Motor neuron (in vitro differentiated cells): ENCODE data around the gene SFXN3. TPM values are rescaled to one million over a fixed set of nuclear protein-coding genes. Genes with fewer than 3 reads are reported as not detected.
"Not testable (repeated sequence)": the region's sequence is repeated elsewhere in the genome, so short reads cannot be mapped to it uniquely, and the experiment has no call there.

Source experiments
- ATAC-seq, 8 experiments: fragments of 200-7000 bp; cut with Tn5 transposase; replicated peaks in 6 of 8; 2 replicates each; pipeline ENCODE4 v1.8.0; 2021; ENCODE audit warnings: mild to moderate bottlenecking in 8 of 8, moderate library complexity in 8 of 8
- H3K27ac ChIP-seq, 2 donors: fragments of 250-450 bp; sonication (Bioruptor Pico); 2 replicates each; pipeline ENCODE4 v1.9.0; 2021; ENCODE audit warnings: antibody characterized with exemption in 2 of 2, mild to moderate bottlenecking in 2 of 2, moderate library complexity in 1 of 2
- H3K4me1 ChIP-seq, 2 donors: fragments of 250-450 bp; sonication (Bioruptor Pico); replicated peaks in 1 of 2; 2 replicates each; pipeline ENCODE4 v1.6.1; 2021; ENCODE audit warnings: antibody characterized with exemption in 2 of 2, mild to moderate bottlenecking in 2 of 2, moderate library complexity in 1 of 2
- H3K4me3 ChIP-seq, 5 donors: fragments of 250-450 bp; sonication (Bioruptor Pico); 2 replicates each; pipeline ENCODE4 v1.9.0; 2021; ENCODE audit warnings: antibody characterized with exemption in 5 of 5, mild to moderate bottlenecking in 5 of 5, moderate library complexity in 4 of 5
- WGBS, 10 experiments: fragments of 450-650 bp; shearing (Covaris generic); methylation state at CpG; one replicate each; pipeline ENCODE4 v1.0.0; 2022; 5-methylcytosine and 5-hydroxymethylcytosine counted together
- in situ Hi-C, 9 experiments: fragments of 400-800 bp; cut with MboI; loops; one replicate each; pipeline ENCODE4 v1.15.0; 2021; ENCODE audit warnings: low sequenced_read_pairs in 9 of 9, low pct_unique_long_range_greater_than_20kb in 2 of 9; ENCODE audit not compliant: unreplicated experiment in 9 of 9
- total RNA-seq, 8 experiments: library from RNA; unstranded; fragments of 300-600 nt; gene quantifications; 2 replicates each; pipeline versions ENCODE4 v1.2.3 to v1.2.4, GENCODE V29; 2022

Gene SFXN3
- total RNA-seq, 8 experiments from 2014 or later = 12.9 to 54.6 (median 26.1) TPM

DNA sequence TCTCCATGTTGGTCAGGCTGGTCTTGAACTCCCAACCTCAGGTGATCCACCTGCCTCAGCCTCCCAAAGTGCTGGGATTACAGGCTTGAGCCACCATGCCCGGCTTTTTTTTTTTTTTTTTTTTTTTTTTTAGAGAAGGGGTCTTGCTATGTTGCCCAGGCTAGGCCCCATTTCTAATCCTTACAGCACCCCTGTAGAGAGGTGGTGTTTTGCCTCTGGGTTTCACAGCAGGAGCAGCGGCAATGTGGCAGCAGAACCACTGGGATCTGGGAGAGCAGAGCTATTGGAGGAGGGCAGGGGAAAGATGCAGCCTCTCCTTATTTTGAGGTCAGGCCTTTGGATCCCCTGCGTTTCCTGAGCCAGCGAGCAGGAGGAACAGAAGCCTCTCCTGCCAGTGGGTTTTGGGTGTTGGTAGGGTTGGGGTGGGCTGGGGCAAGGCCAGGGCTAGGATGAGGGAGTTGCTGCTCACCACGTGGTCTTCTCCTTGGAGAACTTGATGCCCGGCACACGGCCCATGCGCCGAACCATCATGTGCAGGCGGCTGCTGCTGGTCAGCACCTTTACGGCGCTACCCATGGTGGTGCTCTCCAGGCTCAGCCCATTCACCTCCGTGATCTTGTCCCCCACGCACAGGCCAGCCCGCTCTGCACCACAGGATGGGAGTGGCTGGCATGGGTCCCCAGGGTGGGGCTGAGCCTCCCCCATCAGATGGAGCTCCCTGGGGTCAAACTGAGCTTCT, 7.9 kb upstream of the SFXN3 start:
- H3K4me3 ChIP-seq = no peak overlapping the region
- 80 to 100% (median 87%) methylated on average over 1 to 4 of the region's 15 CpGs; no CpG with 5 or more reads in 5 of the 10 experiments for WGBS, 10 experiments
- ATAC-seq = no peak
- no peak overlapping the region for H3K27ac ChIP-seq
- in situ Hi-C loops = no loop called here
- H3K4me1 ChIP-seq = peaks cover 5 to 8% of the 10 kb centered on the region in 2 donors

- no peak for ATAC-seq
- 65 to 96% (median 83%) methylated on average over 1 to 9 of the region's 10 CpGs; no CpG with 5 or more reads in 1 of the 10 experiments for WGBS, 10 experiments
- in situ Hi-C loops = no loop called here
- Histone ChIP-seq H3K27ac (no peak overlapping the region), H3K4me3 (no peak overlapping the region), H3K4me1 (peaks cover 15 to 18% of the 10 kb centered on the region in 2 donors)
Measured at GRCh38 chr10:101027106-101027720, 3.8 kb upstream of the SFXN3 start.

DNA sequence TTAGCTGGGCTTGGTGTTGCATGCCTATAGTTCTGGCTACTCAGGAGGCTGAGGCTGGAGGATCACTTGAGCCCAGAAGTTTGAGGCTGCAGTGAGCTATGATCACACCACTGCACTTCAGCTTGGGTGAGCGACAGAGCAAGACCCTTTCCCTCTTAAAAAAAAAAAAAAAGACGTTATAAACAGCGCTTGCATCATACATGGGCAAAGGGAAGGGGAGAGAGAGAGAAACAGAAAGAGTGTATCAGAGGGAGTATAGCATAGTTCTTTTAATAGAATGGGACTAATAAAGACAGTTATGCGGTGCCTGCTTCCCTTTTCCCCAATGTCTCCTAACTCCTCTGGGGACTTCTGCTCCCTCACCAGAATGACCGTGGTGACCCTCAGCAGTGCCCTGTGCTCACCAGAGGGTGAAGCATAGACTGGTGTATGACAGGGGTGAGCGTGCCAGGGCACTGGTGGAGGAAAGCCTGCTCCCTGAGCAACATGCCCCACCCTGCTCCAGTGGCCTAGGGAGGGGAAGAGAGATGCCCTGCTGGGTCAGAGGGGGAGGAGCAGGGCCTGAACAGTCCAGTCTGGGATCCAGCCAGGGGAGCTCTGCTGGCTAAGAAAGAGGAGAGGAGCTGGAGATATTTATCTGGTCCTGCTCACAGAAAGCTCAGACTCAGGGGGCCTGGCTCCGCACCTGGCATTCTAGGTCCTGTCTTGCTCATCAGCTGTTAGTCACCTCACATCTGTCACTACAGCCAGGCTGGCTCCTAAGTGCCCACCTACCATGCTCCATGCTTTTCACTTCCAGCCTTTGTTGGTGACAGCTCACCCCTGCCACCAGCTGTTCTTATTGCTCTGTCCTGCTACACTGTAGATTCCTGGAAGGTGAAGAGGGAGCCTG, 2.3 kb upstream of the SFXN3 start:
- no peak overlapping the region for H3K4me3 ChIP-seq
- peaks cover 18 to 22% of the 10 kb centered on the region in 2 donors for H3K4me1 ChIP-seq
- H3K27ac ChIP-seq = no peak overlapping the region
- no peak for ATAC-seq
- 41 to 90% (median 70%) methylated on average over 2 to 6 of the region's 7 CpGs; no CpG with 5 or more reads in 2 of the 10 experiments for WGBS, 10 experiments
- in situ Hi-C loops = no loop called here

- Histone ChIP-seq H3K4me1 (peaks cover 18 to 22% of the 10 kb centered on the region in 2 donors), H3K4me3 (peak overlapping the region in 2 of 5 donors; percentile 53 to 75), H3K27ac (no peak overlapping the region)
- in situ Hi-C loops = no loop called here
- ATAC-seq = no peak
- 35 to 90% (median 70%) methylated on average over 2 to 8 of the region's 27 CpGs; no CpG with 5 or more reads in 7 of the 10 experiments for WGBS, 10 experiments
Measured at GRCh38 chr10:101029520-101030295, 1.3 kb upstream of the SFXN3 start.

GRCh38 chr10:101030496-101031127, 422 bp upstream of the SFXN3 start:
- Histone ChIP-seq H3K27ac (no peak overlapping the region), H3K4me3 (peak overlapping the region; percentile 51 to 75 (median 59)), H3K4me1 (peaks cover 18 to 22% of the 10 kb centered on the region in 2 donors)
- in situ Hi-C loops = no loop called here
- 5 to 90% methylated on average over 2 to 4 of the region's 25 CpGs; no CpG with 5 or more reads in 8 of the 10 experiments for WGBS, 10 experiments
- ATAC-seq = peak in 5 of 8 experiments; percentile 1 to 5 (median 3)

GRCh38 chr10:101031796-101032636, 982 bp downstream of the SFXN3 start:
- H3K4me3 ChIP-seq = peak overlapping the region; percentile 51 to 75 (median 59)
- H3K27ac ChIP-seq = peak overlapping the region; percentile 3 to 87
- in situ Hi-C loops = no loop called here
- ATAC-seq = peak; percentile 53 to 63 (median 56)
- 0 to 3% methylated on average over 6 to 9 of the region's 47 CpGs; no CpG with 5 or more reads in 8 of the 10 experiments for WGBS, 10 experiments
- H3K4me1 ChIP-seq = peaks cover 18 to 22% of the 10 kb centered on the region in 2 donors

DNA sequence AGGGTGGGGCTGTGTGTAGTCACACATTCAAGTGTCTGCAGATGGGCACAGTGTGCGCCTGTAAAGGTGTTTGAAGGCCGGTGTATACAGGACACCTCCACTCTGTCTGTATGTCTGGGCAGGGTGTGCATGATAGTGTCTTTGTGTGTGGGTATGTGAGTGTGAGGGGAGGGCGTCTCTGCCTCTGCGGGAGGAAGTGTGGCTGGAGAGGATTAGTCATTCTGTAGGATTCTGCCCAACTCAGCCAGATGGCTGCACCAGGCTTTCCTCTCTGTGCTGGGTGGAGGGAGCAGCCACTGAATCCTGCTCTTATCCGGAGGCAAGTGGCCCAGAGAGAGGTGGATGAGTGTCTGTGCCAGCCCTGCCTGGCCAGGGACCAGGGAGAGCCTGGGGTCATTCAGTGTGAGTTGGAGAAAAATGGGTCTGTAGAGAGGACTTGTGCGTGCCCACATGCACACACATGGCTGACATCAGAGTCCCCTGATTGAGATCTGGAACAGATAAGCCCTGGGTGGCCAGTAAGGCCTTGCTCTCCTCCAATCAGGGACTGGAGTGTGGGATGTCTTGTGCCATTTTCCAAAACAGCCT, 1.7 kb downstream of the SFXN3 start:
- in situ Hi-C loops = no loop called here

GRCh38 chr10:101033276-101033675, 2.2 kb downstream of the SFXN3 start:
- Histone ChIP-seq H3K4me3 (peak overlapping the region in 4 of 5 donors; percentile 53 to 75 (median 63)), H3K27ac (no peak overlapping the region), H3K4me1 (peaks cover 18 to 22% of the 10 kb centered on the region in 2 donors)
- ATAC-seq = no peak
- 0 to 40% (median 29%) methylated on average over 1 of the region's 3 CpGs; no CpG with 5 or more reads in 6 of the 10 experiments for WGBS, 10 experiments
- in situ Hi-C loops = no loop called here

More for the DNA sequence above, 1.7 kb downstream of the SFXN3 start:
- H3K4me1 ChIP-seq = peaks cover 18 to 22% of the 10 kb centered on the region in 2 donors
- peak overlapping the region; percentile 3 to 87 for H3K27ac ChIP-seq
- ATAC-seq = peak; percentile 38 to 69 (median 51)
- 20 to 83% (median 75%) methylated on average over 1 to 2 of the region's 6 CpGs; no CpG with 5 or more reads in 6 of the 10 experiments for WGBS, 10 experiments
- peak overlapping the region; percentile 51 to 75 (median 59) for H3K4me3 ChIP-seq

DNA sequence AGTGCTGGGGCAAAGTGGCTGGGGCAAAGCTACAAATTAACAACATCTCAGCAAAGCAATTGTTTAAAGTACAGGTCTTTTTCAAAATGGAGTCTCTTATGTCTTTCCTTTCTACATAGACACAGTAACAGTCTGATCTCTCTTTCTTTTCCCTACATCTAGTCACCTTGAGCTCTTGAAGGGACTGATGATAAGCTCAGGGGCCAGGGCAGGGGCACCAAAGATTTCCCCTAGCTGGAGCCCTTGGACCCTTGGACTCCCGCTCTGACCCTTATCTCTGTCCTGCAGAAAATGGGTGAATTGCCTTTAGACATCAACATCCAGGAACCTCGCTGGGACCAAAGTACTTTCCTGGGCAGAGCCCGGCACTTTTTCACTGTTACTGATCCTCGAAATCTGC, 3.4 kb downstream of the SFXN3 start:
- H3K4me3 ChIP-seq, ATAC-seq, H3K27ac ChIP-seq, in situ Hi-C loops: not testable (repeated sequence)
- peaks cover 10 to 14% of the 10 kb centered on the region in 2 donors for H3K4me1 ChIP-seq
- WGBS, 10 experiments = 67 to 83% (median 75%) methylated on average over 2 to 4 of the region's 4 CpGs; no CpG with 5 or more reads in 6 of the 10 experiments

DNA sequence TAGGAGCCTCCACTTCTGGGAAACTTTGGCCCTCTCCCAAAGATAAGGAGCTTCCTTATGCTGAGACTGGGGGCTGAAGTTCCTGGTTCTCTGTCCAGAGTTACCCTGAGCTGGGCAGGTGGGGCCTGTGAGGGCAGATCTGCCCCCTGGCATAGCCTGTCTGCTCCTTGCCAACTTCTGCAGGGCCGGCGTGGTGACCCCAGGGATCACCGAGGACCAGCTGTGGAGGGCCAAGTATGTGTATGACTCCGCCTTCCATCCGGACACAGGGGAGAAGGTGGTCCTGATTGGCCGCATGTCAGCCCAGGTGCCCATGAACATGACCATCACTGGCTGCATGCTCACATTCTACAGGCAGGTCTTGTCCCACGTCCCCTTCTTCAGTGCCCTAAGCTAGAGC, 4.3 kb downstream of the SFXN3 start:
- in situ Hi-C loops = no loop called here
- no peak for ATAC-seq
- peaks cover 6 to 7% of the 10 kb centered on the region in 2 donors for H3K4me1 ChIP-seq
- H3K27ac ChIP-seq = no peak overlapping the region
- 20 to 100% (median 81%) methylated on average over 1 to 6 of the region's 7 CpGs; no CpG with 5 or more reads in 4 of the 10 experiments for WGBS, 10 experiments
- H3K4me3 ChIP-seq = no peak overlapping the region
